SK-N-MC (cell line): ENCODE measurements around the gene VIPR2.

Experiments used
- EZH2 ChIP-seq: fragments of 200-600 bp; sonication (generic); IDR thresholded peaks from one replicate; pipeline ENCODE4 v1.6.1; 2017; ENCODE audit warnings: antibody characterized with exemption
- POLR2AphosphoS5 ChIP-seq: IDR thresholded peaks from 2 replicates; pipeline ENCODE4 v1.6.1; 2012; ENCODE audit warnings: mild to moderate bottlenecking, low read depth, low read length, borderline replicate concordance

DNA sequence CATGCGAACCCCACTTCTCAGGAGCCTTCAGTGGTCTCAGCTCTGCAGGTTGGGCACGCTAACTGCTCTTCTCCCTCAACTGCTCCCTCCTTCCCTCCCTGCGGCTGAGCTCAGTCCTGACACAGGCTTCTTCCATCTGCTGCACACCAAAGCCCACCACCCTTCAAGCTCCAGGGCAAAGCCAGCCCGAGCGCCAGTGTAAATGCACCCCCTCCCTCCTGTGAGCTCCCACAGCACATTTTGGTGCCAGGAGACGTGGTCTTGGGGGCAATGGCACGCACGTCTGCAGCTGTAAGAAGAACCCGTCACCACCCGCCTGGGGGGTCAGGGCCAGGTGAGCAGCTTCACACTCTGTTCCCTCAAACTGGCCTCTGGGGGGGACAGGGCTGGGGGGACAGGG, 15.9 kb downstream of the VIPR2 start:
- TF ChIP-seq POLR2AphosphoS5 (no peak), EZH2 (no peak)
